HG03095 (cell line): ENCODE measurements around the gene HPSE2.
"Not testable (repeated sequence)": the region's sequence is repeated elsewhere in the genome, so short reads cannot be mapped to it uniquely, and the experiment has no call there.

ENCODE experiments used
- ATAC-seq: cut with Tn5 transposase; IDR thresholded peaks from one replicate; pipeline ENCODE4 v1.9.1; 2021; ENCODE audit warnings: moderate library complexity; ENCODE audit not compliant: unreplicated experiment

The HPSE2 gene

GRCh38 chr10:98921316-98921715 is 314.3 kb downstream of the HPSE2 start:
- ATAC-seq = no peak

- ATAC-seq = no peak
Measured at GRCh38 chr10:98920807-98921206, 314.8 kb downstream of the HPSE2 start.

GRCh38 chr10:98920360-98920759 is 315.3 kb downstream of the HPSE2 start:
- no peak for ATAC-seq

GRCh38 chr10:98919899-98920298 is 315.8 kb downstream of the HPSE2 start:
- ATAC-seq = no peak

- no peak for ATAC-seq
Measured at GRCh38 chr10:98917828-98918227, 317.8 kb downstream of the HPSE2 start.

GRCh38 chr10:98916526-98917125 is 319.0 kb downstream of the HPSE2 start:
- ATAC-seq = no peak

- ATAC-seq = no peak
Measured at GRCh38 chr10:98915911-98916310, 319.7 kb downstream of the HPSE2 start.

GRCh38 chr10:98910546-98910945 is 325.1 kb downstream of the HPSE2 start:
- no peak for ATAC-seq

- ATAC-seq = no peak
Measured at GRCh38 chr10:98910048-98910447, 325.6 kb downstream of the HPSE2 start.

- ATAC-seq = no peak
Measured at GRCh38 chr10:98908868-98909267, 326.8 kb downstream of the HPSE2 start.

GRCh38 chr10:98908247-98908646 is 327.4 kb downstream of the HPSE2 start:
- ATAC-seq = not testable (repeated sequence)

GRCh38 chr10:98901441-98902110 is 334.1 kb downstream of the HPSE2 start:
- no peak for ATAC-seq

GRCh38 chr10:98899018-98899417 is 336.6 kb downstream of the HPSE2 start:
- no peak for ATAC-seq

- no peak for ATAC-seq
Measured at GRCh38 chr10:98892523-98892922, 343.1 kb downstream of the HPSE2 start.

GRCh38 chr10:98886686-98887085 is 349.0 kb downstream of the HPSE2 start:
- no peak for ATAC-seq

- no peak for ATAC-seq
Measured at GRCh38 chr10:98885378-98885777, 350.3 kb downstream of the HPSE2 start.

GRCh38 chr10:98881789-98882188 is 353.9 kb downstream of the HPSE2 start:
- ATAC-seq = no peak

- ATAC-seq = no peak
Measured at GRCh38 chr10:98880971-98881370, 354.7 kb downstream of the HPSE2 start.

- no peak for ATAC-seq
Measured at GRCh38 chr10:98878921-98879320, 356.7 kb downstream of the HPSE2 start.

- ATAC-seq = no peak
Measured at GRCh38 chr10:98878418-98878817, 357.2 kb downstream of the HPSE2 start.

GRCh38 chr10:98861962-98862361 is 373.7 kb downstream of the HPSE2 start:
- no peak for ATAC-seq

GRCh38 chr10:98858525-98858924 is 377.1 kb downstream of the HPSE2 start:
- ATAC-seq = no peak
